GM18909 (cell line): ENCODE measurements around the gene FOXA3.

Source experiments
- ATAC-seq: cut with Tn5 transposase; IDR thresholded peaks from one replicate; pipeline ENCODE4 v1.9.1; 2021; ENCODE audit warnings: mild to moderate bottlenecking; ENCODE audit not compliant: unreplicated experiment, poor library complexity

FOXA3 gene

DNA sequence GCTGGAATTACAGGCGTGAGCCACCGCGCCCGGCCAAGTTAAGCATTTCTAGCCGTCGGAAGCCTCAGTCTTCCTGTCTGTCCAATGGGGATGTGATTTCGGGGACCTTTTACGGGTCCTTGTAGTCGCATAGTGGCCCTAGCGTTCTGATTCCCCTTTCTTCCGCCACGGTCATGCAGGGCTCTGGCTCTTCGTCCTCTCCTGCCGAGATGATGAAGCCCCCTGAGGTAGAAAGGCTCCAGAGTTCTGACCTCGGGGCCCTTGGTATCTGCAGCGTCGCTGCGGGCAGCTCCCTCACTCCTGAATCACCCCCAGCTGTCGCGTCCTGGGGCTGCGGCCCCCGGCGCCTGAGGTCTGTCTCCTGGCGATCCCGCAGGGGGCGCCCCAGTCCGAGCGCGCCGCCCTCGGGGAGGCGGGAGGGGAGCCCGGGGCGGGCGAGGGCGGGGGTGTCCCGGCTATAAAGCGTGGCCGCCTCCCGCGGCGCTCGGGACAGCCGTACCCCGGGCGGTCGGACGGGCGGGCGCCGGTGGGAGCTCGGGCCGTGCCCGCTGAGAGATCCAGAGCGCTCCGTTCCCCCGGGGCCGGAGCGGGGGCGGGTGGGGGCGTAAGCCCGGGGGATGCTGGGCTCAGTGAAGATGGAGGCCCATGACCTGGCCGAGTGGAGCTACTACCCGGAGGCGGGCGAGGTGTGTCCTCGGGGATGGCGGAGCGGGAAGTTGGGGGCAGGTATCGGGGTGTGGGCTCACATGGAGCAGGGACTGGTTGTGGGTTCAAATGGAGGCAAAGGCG, at the start of gene FOXA3:
Gene FOXA3 (plus strand): TSS at position 487 of the 789 bp plus-strand sequence. CDS start 131 bp downstream, at position 618.
- ATAC-seq, result no peak

- no peak for ATAC-seq
These were observed 49.2 kb upstream of the FOXA3 start, which contains the start of gene RSPH6A for GRCh38 chr19:45814851-45815480. Gene RSPH6A, minus strand, starts transcription at chr19:45815308. Its CDS starts 132 bp downstream, at chr19:45815176.

DNA sequence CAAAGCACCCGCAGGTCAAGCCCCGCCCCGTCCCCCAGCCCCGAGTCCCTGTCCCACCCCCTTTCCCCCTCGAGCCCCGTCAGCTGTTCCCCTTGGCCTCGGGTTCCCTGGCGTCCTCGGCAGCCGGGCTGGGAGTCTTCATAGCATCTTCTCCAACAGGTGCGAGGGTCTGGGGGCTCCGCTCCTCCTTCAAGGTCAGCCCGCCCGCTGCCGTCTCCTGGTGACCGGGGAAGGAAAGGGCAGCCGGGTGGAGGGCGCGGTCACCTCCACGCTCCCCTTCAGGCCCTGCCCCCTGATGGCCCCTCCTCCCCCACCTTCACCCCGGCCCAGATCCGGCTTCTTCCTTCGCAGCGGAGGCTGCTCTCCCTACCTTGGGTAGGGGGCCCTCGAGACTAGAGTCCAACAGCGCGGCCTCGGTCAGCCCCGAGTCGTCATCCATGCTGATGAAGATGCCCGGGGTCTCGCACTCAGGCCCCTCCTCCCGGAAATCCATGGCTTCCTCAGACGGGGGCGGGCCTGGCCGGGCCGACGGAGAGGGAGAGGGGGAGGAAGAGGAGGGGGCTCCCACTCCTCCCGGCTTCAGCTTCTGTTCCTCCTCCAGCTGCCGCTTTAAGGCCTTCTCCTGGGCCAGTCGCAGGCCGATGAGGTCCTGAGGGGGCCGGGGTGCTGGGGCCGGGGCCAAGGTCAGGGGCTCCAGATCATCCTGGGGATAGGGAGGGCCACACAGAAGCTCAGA, 48.5 kb upstream of the FOXA3 start:
- no peak for ATAC-seq

DNA sequence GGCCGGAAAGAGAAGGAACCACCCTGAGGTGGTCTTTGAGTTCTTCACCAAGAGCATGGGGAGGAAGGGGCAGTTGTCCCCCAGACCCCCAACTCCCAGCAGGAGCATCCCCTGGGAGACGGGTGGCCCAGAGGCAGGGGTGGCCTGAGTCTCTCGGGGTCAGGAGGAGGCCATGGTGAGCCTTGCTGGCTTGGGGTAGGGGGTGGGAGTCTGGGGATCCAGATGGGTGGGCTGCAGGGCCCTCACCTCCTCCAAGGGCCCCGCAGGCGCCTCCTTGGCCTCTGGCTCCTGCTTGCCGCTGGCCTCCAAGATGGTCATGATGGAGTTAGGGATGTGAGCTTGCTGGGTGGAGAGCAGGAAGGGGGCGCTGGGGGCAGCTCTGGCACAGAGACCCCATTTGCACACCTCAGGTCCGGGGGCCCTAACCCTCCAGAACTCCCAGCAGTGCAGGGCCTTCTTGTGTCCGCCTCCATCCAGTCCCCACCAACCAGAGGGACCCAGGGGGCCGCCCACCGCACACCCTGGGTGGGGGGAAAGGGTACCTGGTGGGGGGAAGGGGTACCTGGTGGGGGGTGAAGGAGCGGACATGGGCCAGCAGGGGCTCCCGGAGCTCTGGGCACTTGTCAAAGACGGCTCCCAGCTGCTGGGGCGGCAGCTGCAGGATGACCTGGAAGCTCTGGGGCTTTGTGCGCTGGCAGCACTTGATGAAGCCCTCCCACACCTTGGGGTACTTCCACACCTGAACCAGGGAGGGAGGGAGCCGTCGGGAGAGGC, 47.7 kb upstream of the FOXA3 start:
- no peak for ATAC-seq

- peak; percentile 81 for ATAC-seq
These were observed 47.0 kb upstream of the FOXA3 start for GRCh38 chr19:45817010-45817724.

- ATAC-seq, result no peak
These were observed 46.3 kb upstream of the FOXA3 start for GRCh38 chr19:45817725-45818301.

- no peak for ATAC-seq
These were observed 44.4 kb upstream of the FOXA3 start for GRCh38 chr19:45819769-45820168.

DNA sequence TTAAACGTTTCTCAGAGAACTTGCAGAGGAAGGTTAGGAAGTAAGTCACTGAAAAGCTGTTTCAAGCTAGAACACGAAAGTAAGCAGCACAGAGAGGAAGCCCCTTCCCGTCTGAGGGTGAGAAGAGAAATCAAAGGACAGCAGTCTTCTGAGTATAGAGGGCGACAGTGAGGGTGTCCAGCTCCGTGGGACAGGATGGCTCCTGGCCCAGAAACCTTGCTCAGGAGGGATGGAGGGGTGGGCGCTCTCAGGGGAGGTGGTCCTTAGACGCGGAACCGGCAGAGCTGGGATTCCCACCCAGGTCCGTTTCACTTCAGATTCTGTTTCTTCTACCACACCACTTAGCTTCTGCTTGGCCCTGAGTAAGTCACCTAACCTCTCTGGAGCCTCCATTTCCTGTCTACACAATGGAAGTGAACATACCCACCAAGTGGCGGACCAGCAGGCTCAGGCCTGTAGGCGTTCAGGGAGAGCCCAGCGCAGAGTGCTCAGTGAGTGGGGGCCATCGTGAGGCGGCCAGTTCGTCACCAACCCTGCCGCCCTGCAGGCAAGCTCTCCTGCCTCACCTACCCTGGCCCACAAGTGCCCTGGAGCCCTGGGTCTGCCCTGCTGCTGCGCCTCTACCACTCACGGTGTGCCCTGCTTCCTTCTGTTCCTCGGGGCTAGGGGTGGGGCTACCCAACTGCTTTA, 43.6 kb upstream of the FOXA3 start:
- ATAC-seq, result no peak

- ATAC-seq, result no peak
These were observed 43.0 kb upstream of the FOXA3 start for GRCh38 chr19:45821103-45821521.

GRCh38 chr19:45821570-45821969, 42.6 kb upstream of the FOXA3 start:
- ATAC-seq, result no peak

- no peak for ATAC-seq
These were observed 41.4 kb upstream of the FOXA3 start for GRCh38 chr19:45822716-45823115.

GRCh38 chr19:45823182-45823581, 40.9 kb upstream of the FOXA3 start:
- ATAC-seq, result no peak

DNA sequence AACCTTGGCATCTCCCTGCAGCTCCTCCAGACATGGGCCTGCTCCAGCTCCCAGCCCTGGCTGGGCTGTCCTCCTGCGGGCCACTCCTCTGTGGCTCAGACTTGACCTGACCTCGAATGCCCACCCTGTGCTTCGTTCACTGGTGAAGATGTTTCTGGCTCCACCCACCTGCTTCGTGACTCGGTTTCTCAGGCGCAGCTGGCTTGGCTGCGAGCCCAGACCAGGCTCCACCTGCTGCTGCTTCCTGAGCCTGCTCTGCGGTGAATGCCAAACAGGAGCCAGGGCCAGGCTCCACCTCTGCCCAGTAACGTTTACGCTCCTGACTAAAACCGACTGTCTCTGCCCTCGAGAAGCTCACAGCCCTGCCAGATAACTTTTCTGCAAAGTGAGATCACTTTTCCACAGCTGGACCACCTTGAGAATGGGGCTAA, 40.1 kb upstream of the FOXA3 start:
- ATAC-seq, result no peak

DNA sequence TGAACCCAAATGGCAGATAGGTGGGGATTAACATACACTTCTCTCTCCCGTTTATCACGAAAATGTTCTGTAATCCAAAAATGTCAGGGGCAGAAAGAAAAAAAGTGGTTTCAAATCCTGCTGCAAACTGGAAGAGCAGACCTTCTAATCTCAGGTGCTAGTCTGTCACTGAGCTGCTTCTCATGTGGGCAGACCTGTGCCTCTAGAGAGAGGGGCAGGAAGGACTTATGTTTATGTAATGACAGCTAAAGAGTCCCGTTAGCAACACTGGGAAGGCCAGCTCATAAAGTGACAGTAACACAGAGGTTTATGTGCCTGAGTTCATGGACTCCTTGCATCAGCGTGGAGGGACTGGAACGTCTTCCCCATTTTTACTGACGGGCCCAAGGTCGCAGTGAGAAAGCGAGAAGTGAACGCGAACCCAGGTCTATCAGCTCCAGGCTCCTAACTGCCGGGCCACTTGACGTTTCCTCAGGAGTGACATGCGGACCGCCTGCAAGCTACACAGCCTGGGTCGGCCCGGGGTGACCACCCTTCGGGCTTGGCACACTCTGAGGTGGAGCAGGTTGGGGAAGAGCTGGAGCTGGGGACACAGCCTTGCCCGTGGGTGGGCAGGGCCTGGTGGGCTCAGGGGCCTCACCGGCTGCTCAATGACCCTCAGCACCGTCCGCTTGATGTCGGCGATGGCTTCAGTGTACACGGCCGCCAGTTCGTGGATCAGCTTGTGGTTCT, 39.4 kb upstream of the FOXA3 start:
- no peak for ATAC-seq

DNA sequence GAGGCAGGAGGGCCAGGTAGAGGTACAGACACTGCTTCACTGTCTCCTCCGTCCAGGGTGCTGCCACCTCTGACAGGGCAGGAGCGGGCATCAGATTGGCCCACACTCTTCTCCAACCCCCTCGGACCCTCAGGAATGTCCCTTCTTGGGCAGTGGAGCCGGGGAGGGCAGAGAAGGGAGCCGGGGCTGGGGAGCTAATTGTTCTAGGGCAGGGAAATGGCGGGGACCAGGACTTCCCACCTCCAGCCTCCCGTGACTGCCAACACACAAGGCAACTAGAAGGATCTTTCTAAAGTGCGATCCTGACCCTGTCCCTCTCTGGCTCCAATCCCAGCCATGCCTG, 38.9 kb upstream of the FOXA3 start:
- no peak for ATAC-seq

- ATAC-seq, result no peak
These were observed 37.9 kb upstream of the FOXA3 start for GRCh38 chr19:45825917-45826893.

- no peak for ATAC-seq
These were observed 37.2 kb upstream of the FOXA3 start for GRCh38 chr19:45826934-45827333.
